PC-9 (cell line): Measurements from ENCODE around the gene TVP23A. TPM values are rescaled to one million over a fixed set of nuclear protein-coding genes. Genes with fewer than 3 reads are reported as not detected.
"Not testable (repeated sequence)": the region's sequence is repeated elsewhere in the genome, so short reads cannot be mapped to it uniquely, and the experiment has no call there.

ENCODE experiments used
- BruUV-seq: library from RNA; stranded (reverse); fragments of 400-500 nt; replicated peaks from 2 replicates; lab custom pipeline; 2021; lab: Mats Ljungman, UMichigan
- CTCF ChIA-PET: fragments of 300-600 bp; sonication (Branson Sonifier 250); formaldehyde crosslinking; loops from one replicate; lab custom pipeline; 2022; ENCODE audit warnings: antibody characterized with exemption; lab: Charles Lee
- POLR2A ChIA-PET: fragments of 300-600 bp; sonication (Branson Sonifier 250); formaldehyde crosslinking; loops from one replicate; lab custom pipeline; 2022; ENCODE audit warnings: antibody characterized with exemption; ENCODE audit not compliant: unreplicated experiment; lab: Charles Lee
- DNase-seq, 2 experiments: peaks; one replicate each; pipeline versions ENCODE4 v3.0.0 to v3.0.0-alpha.2; 2015 to 2022; ENCODE audit warnings: mixed read lengths in 1 of 2
- H2AFZ ChIP-seq: fragments of 200-600 bp; sonication (generic); 2 replicates; pipeline ENCODE4 v1.8.1; 2017; ENCODE audit warnings: antibody characterized with exemption
- H3F3A ChIP-seq: fragments of 200-600 bp; sonication (generic); 2 replicates; pipeline ENCODE4 v1.8.1; 2017; ENCODE audit warnings: antibody characterized with exemption, mild to moderate bottlenecking, low read depth; ENCODE audit not compliant: insufficient read depth
- H3K27ac ChIP-seq: fragments of 200-600 bp; sonication (generic); 2 replicates; pipeline ENCODE4 v1.6.1; 2016; ENCODE audit warnings: mixed run types
- H3K27me3 ChIP-seq: fragments of 200-600 bp; sonication (generic); 2 replicates; pipeline ENCODE4 v1.6.1; 2016; ENCODE audit warnings: low read depth, mixed run types; ENCODE audit not compliant: insufficient read depth
- H3K36me3 ChIP-seq: fragments of 200-600 bp; sonication (generic); 2 replicates; pipeline ENCODE4 v1.6.1; 2016; ENCODE audit warnings: low read depth, mixed run types
- H3K4me1 ChIP-seq: fragments of 200-600 bp; sonication (generic); replicated peaks from 2 replicates; pipeline ENCODE4 v1.6.1; 2016; ENCODE audit warnings: mixed run types; ENCODE audit not compliant: insufficient read depth
- H3K4me2 ChIP-seq: fragments of 200-600 bp; sonication (generic); 2 replicates; pipeline ENCODE4 v1.6.1; 2017; ENCODE audit warnings: mixed run types
- H3K4me3 ChIP-seq: fragments of 200-600 bp; sonication (generic); 2 replicates; pipeline ENCODE4 v1.6.1; 2016; ENCODE audit warnings: mixed run types
- H3K79me2 ChIP-seq: fragments of 200-600 bp; sonication (generic); 2 replicates; pipeline ENCODE4 v1.6.1; 2017; ENCODE audit warnings: low read depth, mixed run types
- H3K9me2 ChIP-seq: fragments of 200-600 bp; sonication (generic); 2 replicates; pipeline ENCODE4 v1.8.1; 2017; ENCODE audit warnings: mild to moderate bottlenecking; ENCODE audit not compliant: insufficient read depth
- H3K9me3 ChIP-seq: fragments of 200-600 bp; sonication (generic); 2 replicates; pipeline ENCODE4 v1.8.1; 2016; ENCODE audit warnings: low read depth; ENCODE audit not compliant: insufficient read depth
- H4K20me1 ChIP-seq: fragments of 200-600 bp; sonication (generic); 2 replicates; pipeline ENCODE4 v1.8.1; 2017; ENCODE audit not compliant: insufficient read depth
- CTCF ChIP-seq: fragments of 200-600 bp; sonication (generic); conservative IDR thresholded peaks from 2 replicates; pipeline ENCODE4 v1.6.1; 2017; ENCODE audit warnings: mixed run types, antibody characterized with exemption, mild to moderate bottlenecking, moderate library complexity
- EZH2 ChIP-seq: fragments of 200-600 bp; sonication (generic); IDR thresholded peaks from 2 replicates; pipeline ENCODE4 v1.8.0; 2017; ENCODE audit warnings: antibody characterized with exemption, low read depth
- intact Hi-C: fragments of 100-400 bp; cut with micrococcal nuclease; formaldehyde crosslinking; loops from one replicate; pipeline ENCODE4 v1.10.0; 2022; ENCODE audit not compliant: unreplicated experiment
- total RNA-seq: library from RNA; stranded (reverse); gene quantifications from 2 replicates; pipeline ENCODE4 v1.2.3, GENCODE V29; 2021

The TVP23A gene
- total RNA-seq, 1 experiment from 2014 or later, result not detected

GRCh38 chr16:10834130-10834529, 15.5 kb upstream of the TVP23A start:
- CTCF ChIA-PET, result no interaction called here
- H4K20me1 ChIP-seq, result no peaks in the 10 kb centered on the region
- no peaks in the 10 kb centered on the region for H3K4me1 ChIP-seq
- H3K79me2 ChIP-seq, result no peaks in the 10 kb centered on the region
- H3K4me2 ChIP-seq, result no peak overlapping the region
- no peaks in the 10 kb centered on the region for H3K36me3 ChIP-seq
- H3K27ac ChIP-seq, result no peak overlapping the region
- POLR2A ChIA-PET, result no interaction called here
- intact Hi-C loops, result no loop called here
- DNase-seq, result no peak
- H3K9me3 ChIP-seq, result no peaks in the 10 kb centered on the region
- H3K27me3 ChIP-seq, result peaks cover 11% of the 10 kb centered on the region
- TF ChIP-seq CTCF (no peak), EZH2 (no peak)
- H3F3A ChIP-seq, result no peaks in the 10 kb centered on the region
- H2AFZ ChIP-seq, result no peak overlapping the region
- no TSS peak for BruUV-seq
- no peak overlapping the region for H3K4me3 ChIP-seq
- H3K9me2 ChIP-seq, result no peaks in the 10 kb centered on the region

GRCh38 chr16:10833271-10833670, 14.7 kb upstream of the TVP23A start:
- ChIA-PET CTCF (no interaction called here), POLR2A (no interaction called here)
- intact Hi-C loops, result no loop called here
- peaks cover 6% of the 10 kb centered on the region for H3K27me3 ChIP-seq
- H3K27ac ChIP-seq, result no peak overlapping the region
- no peaks in the 10 kb centered on the region for H3K79me2 ChIP-seq
- H3K36me3 ChIP-seq, result no peaks in the 10 kb centered on the region
- TF ChIP-seq EZH2 (no peak), CTCF (no peak)
- H3K9me2 ChIP-seq, result no peaks in the 10 kb centered on the region
- DNase-seq, result no peak
- H3F3A ChIP-seq, result no peaks in the 10 kb centered on the region
- no peaks in the 10 kb centered on the region for H3K4me1 ChIP-seq
- no peak overlapping the region for H3K4me2 ChIP-seq
- no peaks in the 10 kb centered on the region for H4K20me1 ChIP-seq
- H3K4me3 ChIP-seq, result no peak overlapping the region
- no peak overlapping the region for H2AFZ ChIP-seq
- H3K9me3 ChIP-seq, result no peaks in the 10 kb centered on the region
- BruUV-seq, result no TSS peak

GRCh38 chr16:10831894-10832886, 13.6 kb upstream of the TVP23A start:
- Histone ChIP-seq H3K36me3 (no peaks in the 10 kb centered on the region), H3K4me1 (no peaks in the 10 kb centered on the region), H3F3A (no peaks in the 10 kb centered on the region), H3K27ac (no peak overlapping the region), H3K27me3 (no peaks in the 10 kb centered on the region; the same call in none of the 2 replicates), H3K9me2 (no peaks in the 10 kb centered on the region), H4K20me1 (no peaks in the 10 kb centered on the region), H3K79me2 (no peaks in the 10 kb centered on the region), H3K4me2 (no peak overlapping the region), H3K4me3 (no peak overlapping the region), H2AFZ (no peak overlapping the region), H3K9me3 (no peaks in the 10 kb centered on the region)
- DNase-seq, result no peak
- no peak for TF ChIP-seq EZH2
- TF ChIP-seq CTCF, result no peak
- ChIA-PET CTCF (interaction anchor here (0.6 kb wide), 1 partner anchor 100 kb away, joined by 7 read pairs; no protein-coding TSS in a partner anchor), POLR2A (no interaction called here)
- BruUV-seq, result no TSS peak
- intact Hi-C loops, result no loop called here

- H2AFZ ChIP-seq, DNase-seq, H3K9me2 ChIP-seq, H3F3A ChIP-seq, H3K27ac ChIP-seq, H3K79me2 ChIP-seq, BruUV-seq, H4K20me1 ChIP-seq, H3K4me2 ChIP-seq, H3K36me3 ChIP-seq, intact Hi-C loops, CTCF ChIA-PET, H3K9me3 ChIP-seq, H3K4me1 ChIP-seq, POLR2A ChIA-PET, H3K4me3 ChIP-seq, H3K27me3 ChIP-seq: not testable (repeated sequence)
Observed at GRCh38 chr16:10830240-10830639, 11.6 kb upstream of the TVP23A start.

DNA sequence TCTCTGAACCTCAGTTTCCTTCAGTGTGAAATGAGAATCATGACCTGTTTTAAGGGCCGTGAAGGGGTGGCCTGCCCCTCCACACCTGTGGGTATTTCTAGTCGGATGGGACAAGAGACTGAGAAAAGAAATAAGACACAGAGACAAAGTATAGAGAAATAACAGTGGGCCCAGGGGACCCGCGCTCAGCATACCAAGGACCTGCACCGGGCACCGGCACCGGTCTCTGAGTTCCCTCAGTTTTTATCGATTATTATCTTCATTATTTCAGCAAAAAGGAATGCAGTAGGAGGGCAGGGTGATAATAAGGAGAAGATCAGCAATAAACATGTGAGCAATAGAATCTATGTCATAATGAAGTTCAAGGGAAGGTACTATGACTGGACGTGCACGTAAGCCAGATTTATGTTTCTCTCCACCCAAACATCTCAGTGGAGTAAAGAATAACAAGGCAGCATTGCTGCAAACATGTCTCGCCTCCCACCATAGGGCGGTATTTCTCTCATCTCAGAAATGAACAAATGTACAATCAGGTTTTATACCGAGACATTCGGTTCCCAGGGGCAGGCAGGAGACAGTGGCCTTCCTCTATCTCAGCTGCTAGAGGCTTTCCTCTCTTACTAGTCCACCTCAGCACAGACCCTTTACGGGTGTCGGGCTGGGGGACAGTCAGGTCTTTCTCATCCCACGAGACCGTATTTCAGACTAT, 10.9 kb upstream of the TVP23A start:
- H4K20me1 ChIP-seq, H3K27me3 ChIP-seq, H3K9me2 ChIP-seq, H3K9me3 ChIP-seq, BruUV-seq, DNase-seq, CTCF ChIA-PET, H3K4me2 ChIP-seq, H2AFZ ChIP-seq, H3K4me1 ChIP-seq, H3K36me3 ChIP-seq, H3K79me2 ChIP-seq, H3F3A ChIP-seq, H3K4me3 ChIP-seq, H3K27ac ChIP-seq, POLR2A ChIA-PET: not testable (repeated sequence)
- intact Hi-C loops, result loop anchor here (10.0 kb wide), 1 partner anchor 75 kb away; no protein-coding TSS in a partner anchor
